SU-DHL-6 (cell line): ENCODE measurements around the gene CUX1.

Experiments
- CTCF ChIP-seq: fragments of 200-600 bp; sonication (generic); IDR thresholded peaks from one replicate; pipeline ENCODE4 v1.5.1; 2017; ENCODE audit warnings: antibody characterized with exemption, mild to moderate bottlenecking, low read length, moderate library complexity; ENCODE audit not compliant: insufficient read depth, poor library complexity, severe bottlenecking
- EZH2phosphoT487 ChIP-seq: fragments of 200-600 bp; sonication (generic), shearing (Covaris generic); conservative IDR thresholded peaks from 2 replicates; pipeline ENCODE4 v1.6.1; 2018; ENCODE audit warnings: mild to moderate bottlenecking, antibody characterized with exemption, low read length, moderate library complexity, mixed read lengths

GRCh38 chr7:101998906-101999240 is 181.4 kb downstream of the CUX1 start:
- no peak for TF ChIP-seq CTCF
- TF ChIP-seq EZH2phosphoT487, result no peak
